SK-N-SH treated with all-trans-retinoic acid at 6 μM for 48 hours (cell line): ENCODE data around the gene RNMT.

Experiments
- ATAC-seq: fragments of 200-7000 bp; cut with Tn5 transposase; 3 replicates; pipeline ENCODE4 v1.9.1; 2020; ENCODE audit warnings: mild to moderate bottlenecking, moderate library complexity
- ARNTL ChIP-seq: fragments of 450-650 bp; formaldehyde crosslinking; IDR thresholded peaks from 2 replicates; pipeline ENCODE4 v1.5.0; 2020; ENCODE audit warnings: low read depth, mild to moderate bottlenecking, moderate library complexity, borderline replicate concordance
- BACH2 ChIP-seq: fragments of 250-450 bp; sonication (Bioruptor Pico); IDR thresholded peaks from 2 replicates; pipeline ENCODE4 v1.9.0; 2021; ENCODE audit warnings: mild to moderate bottlenecking, borderline replicate concordance
- CREB5 ChIP-seq: fragments of 250-450 bp; sonication (Bioruptor Pico); IDR thresholded peaks from 2 replicates; pipeline ENCODE4 v1.5.1; 2020; ENCODE audit warnings: low read depth, mild to moderate bottlenecking, moderate library complexity
- CSDC2 ChIP-seq: fragments of 250-450 bp; sonication (Bioruptor Pico); IDR thresholded peaks from 2 replicates; pipeline ENCODE4 v1.5.0; 2020; ENCODE audit warnings: mild to moderate bottlenecking, moderate library complexity
- CSRNP3 ChIP-seq: fragments of 250-450 bp; sonication (Bioruptor Pico); IDR thresholded peaks from 2 replicates; pipeline ENCODE4 v1.5.1; 2021; ENCODE audit warnings: mild to moderate bottlenecking, moderate library complexity
- ESRRG ChIP-seq: fragments of 250-450 bp; sonication (Bioruptor Pico); IDR thresholded peaks from 2 replicates; pipeline ENCODE4 v1.6.1; 2021; ENCODE audit warnings: mild to moderate bottlenecking
- GLIS3 ChIP-seq: fragments of 250-450 bp; sonication (Bioruptor Pico); IDR thresholded peaks from 2 replicates; pipeline ENCODE4 v1.5.0; 2020; ENCODE audit warnings: mild to moderate bottlenecking, moderate library complexity
- ISL1 ChIP-seq: fragments of 250-450 bp; sonication (Bioruptor Pico); IDR thresholded peaks from 2 replicates; pipeline ENCODE4 v2.1.2; 2022; ENCODE audit warnings: mild to moderate bottlenecking, moderate library complexity
- OSR1 ChIP-seq: fragments of 250-450 bp; sonication (Bioruptor Pico); IDR thresholded peaks from 2 replicates; pipeline ENCODE4 v1.8.0; 2022; ENCODE audit warnings: moderate library complexity, mild to moderate bottlenecking, inconsistent platforms
- PATZ1 ChIP-seq: fragments of 250-450 bp; sonication (Bioruptor Pico); IDR thresholded peaks from 2 replicates; pipeline ENCODE4 v1.8.0; 2020; ENCODE audit warnings: mild to moderate bottlenecking, moderate library complexity, borderline replicate concordance
- POU6F1 ChIP-seq: fragments of 250-450 bp; sonication (Bioruptor Pico); IDR thresholded peaks from 2 replicates; pipeline ENCODE4 v1.8.0; 2021; ENCODE audit warnings: low read depth, mild to moderate bottlenecking, moderate library complexity, borderline replicate concordance
- PPARA ChIP-seq: fragments of 250-450 bp; sonication (Bioruptor Pico); IDR thresholded peaks from 2 replicates; pipeline ENCODE4 v1.5.0; 2020; ENCODE audit warnings: mild to moderate bottlenecking, borderline replicate concordance
- RARB ChIP-seq: fragments of 250-450 bp; sonication (Bioruptor Pico); IDR thresholded peaks from 2 replicates; pipeline ENCODE4 v1.8.0; 2021; ENCODE audit warnings: mild to moderate bottlenecking, moderate library complexity
- SNAI2 ChIP-seq: fragments of 250-450 bp; sonication (Bioruptor Pico); IDR thresholded peaks from 2 replicates; pipeline ENCODE4 v1.5.0; 2020; ENCODE audit warnings: mild to moderate bottlenecking, moderate library complexity
- TCF4 ChIP-seq: fragments of 250-450 bp; sonication (Bioruptor Pico); IDR thresholded peaks from 2 replicates; pipeline ENCODE4 v1.8.0; 2021; ENCODE audit warnings: mild to moderate bottlenecking, moderate library complexity, borderline replicate concordance
- ZC3H10 ChIP-seq: fragments of 250-450 bp; sonication (Bioruptor Pico); IDR thresholded peaks from 2 replicates; pipeline ENCODE4 v1.5.1; 2021; ENCODE audit warnings: mild to moderate bottlenecking, moderate library complexity
- ZFP3 ChIP-seq: fragments of 250-450 bp; sonication (Bioruptor Pico); IDR thresholded peaks from 2 replicates; pipeline ENCODE4 v1.5.0; 2020; ENCODE audit warnings: mild to moderate bottlenecking, moderate library complexity
- ZFP30 ChIP-seq: fragments of 450-650 bp; formaldehyde crosslinking; IDR thresholded peaks from 2 replicates; pipeline ENCODE4 v1.5.0; 2022; ENCODE audit warnings: mild to moderate bottlenecking, moderate library complexity
- ZNF565 ChIP-seq: fragments of 450-650 bp; formaldehyde crosslinking; conservative IDR thresholded peaks from 2 replicates; pipeline ENCODE4 v1.5.0; 2020; ENCODE audit warnings: low read depth, mild to moderate bottlenecking, moderate library complexity
- ZNF70 ChIP-seq: fragments of 450-650 bp; formaldehyde crosslinking; IDR thresholded peaks from 2 replicates; pipeline ENCODE4 v1.5.0; 2020; ENCODE audit warnings: mild to moderate bottlenecking, moderate library complexity

Gene RNMT

GRCh38 chr18:13808294-13809042 lies 82.0 kb downstream of the RNMT start:
- TF ChIP-seq ZFP30 (no peak), ZC3H10 (CRISPR knock-in tag) (no peak), ZNF70 (no peak), ARNTL (no peak), ISL1 (CRISPR knock-in tag) (no peak)
- no peak for ATAC-seq

- ATAC-seq, result no peak
- TF ChIP-seq ESRRG (CRISPR knock-in tag) (no peak), ARNTL (no peak), ZFP30 (no peak), ZFP3 (CRISPR knock-in tag) (no peak), BACH2 (CRISPR knock-in tag) (no peak), PPARA (CRISPR knock-in tag) (no peak), RARB (CRISPR knock-in tag) (no peak), ZC3H10 (CRISPR knock-in tag) (no peak), CSDC2 (no peak), CSRNP3 (CRISPR knock-in tag) (no peak), OSR1 (no peak), POU6F1 (CRISPR knock-in tag) (no peak), GLIS3 (CRISPR knock-in tag) (no peak)
Measured at GRCh38 chr18:13809043-13809430, 82.6 kb downstream of the RNMT start.

- no peak for ATAC-seq
- TF ChIP-seq POU6F1 (CRISPR knock-in tag), result no peak
- TF ChIP-seq CREB5 (CRISPR knock-in tag), result no peak
- no peak for TF ChIP-seq OSR1
- no peak for TF ChIP-seq ISL1 (CRISPR knock-in tag)
- no peak for TF ChIP-seq ESRRG (CRISPR knock-in tag)
- TF ChIP-seq ZNF70, result no peak
- no peak for TF ChIP-seq CSDC2
- no peak for TF ChIP-seq GLIS3 (CRISPR knock-in tag)
- TF ChIP-seq RARB (CRISPR knock-in tag), result no peak
- no peak for TF ChIP-seq ARNTL
- no peak for TF ChIP-seq PATZ1
- TF ChIP-seq PPARA (CRISPR knock-in tag), result no peak
- no peak for TF ChIP-seq ZFP30
Measured at GRCh38 chr18:13809531-13810255, 83.2 kb downstream of the RNMT start.

GRCh38 chr18:13810950-13811485 lies 84.5 kb downstream of the RNMT start:
- no peak for ATAC-seq
- no peak for TF ChIP-seq SNAI2
- no peak for TF ChIP-seq OSR1
- no peak for TF ChIP-seq ZFP3 (CRISPR knock-in tag)
- no peak for TF ChIP-seq BACH2 (CRISPR knock-in tag)
- no peak for TF ChIP-seq CREB5 (CRISPR knock-in tag)
- no peak for TF ChIP-seq ESRRG (CRISPR knock-in tag)
- no peak for TF ChIP-seq TCF4 (CRISPR knock-in tag)
- no peak for TF ChIP-seq ZNF70
- no peak for TF ChIP-seq CSDC2
- no peak for TF ChIP-seq ZNF565 (CRISPR knock-in tag)
- TF ChIP-seq PATZ1, result no peak
- TF ChIP-seq RARB (CRISPR knock-in tag), result no peak
